ENCODE data around the gene CATSPERE.

The CATSPERE gene, protein sequence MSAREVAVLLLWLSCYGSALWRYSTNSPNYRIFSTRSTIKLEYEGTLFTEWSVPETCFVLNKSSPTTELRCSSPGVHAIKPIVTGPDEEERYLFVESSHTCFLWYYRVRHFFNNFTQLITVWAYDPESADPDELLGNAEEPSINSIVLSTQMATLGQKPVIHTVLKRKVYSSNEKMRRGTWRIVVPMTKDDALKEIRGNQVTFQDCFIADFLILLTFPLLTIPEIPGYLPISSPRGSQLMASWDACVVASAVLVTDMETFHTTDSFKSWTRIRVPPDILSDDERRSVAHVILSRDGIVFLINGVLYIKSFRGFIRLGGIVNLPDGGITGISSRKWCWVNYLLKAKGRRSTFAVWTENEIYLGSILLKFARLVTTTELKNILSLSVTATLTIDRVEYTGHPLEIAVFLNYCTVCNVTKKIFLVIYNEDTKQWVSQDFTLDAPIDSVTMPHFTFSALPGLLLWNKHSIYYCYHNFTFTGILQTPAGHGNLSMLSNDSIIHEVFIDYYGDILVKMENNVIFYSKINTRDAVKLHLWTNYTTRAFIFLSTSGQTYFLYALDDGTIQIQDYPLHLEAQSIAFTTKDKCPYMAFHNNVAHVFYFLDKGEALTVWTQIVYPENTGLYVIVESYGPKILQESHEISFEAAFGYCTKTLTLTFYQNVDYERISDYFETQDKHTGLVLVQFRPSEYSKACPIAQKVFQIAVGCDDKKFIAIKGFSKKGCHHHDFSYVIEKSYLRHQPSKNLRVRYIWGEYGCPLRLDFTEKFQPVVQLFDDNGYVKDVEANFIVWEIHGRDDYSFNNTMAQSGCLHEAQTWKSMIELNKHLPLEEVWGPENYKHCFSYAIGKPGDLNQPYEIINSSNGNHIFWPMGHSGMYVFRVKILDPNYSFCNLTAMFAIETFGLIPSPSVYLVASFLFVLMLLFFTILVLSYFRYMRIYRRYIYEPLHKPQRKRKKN

DNA sequence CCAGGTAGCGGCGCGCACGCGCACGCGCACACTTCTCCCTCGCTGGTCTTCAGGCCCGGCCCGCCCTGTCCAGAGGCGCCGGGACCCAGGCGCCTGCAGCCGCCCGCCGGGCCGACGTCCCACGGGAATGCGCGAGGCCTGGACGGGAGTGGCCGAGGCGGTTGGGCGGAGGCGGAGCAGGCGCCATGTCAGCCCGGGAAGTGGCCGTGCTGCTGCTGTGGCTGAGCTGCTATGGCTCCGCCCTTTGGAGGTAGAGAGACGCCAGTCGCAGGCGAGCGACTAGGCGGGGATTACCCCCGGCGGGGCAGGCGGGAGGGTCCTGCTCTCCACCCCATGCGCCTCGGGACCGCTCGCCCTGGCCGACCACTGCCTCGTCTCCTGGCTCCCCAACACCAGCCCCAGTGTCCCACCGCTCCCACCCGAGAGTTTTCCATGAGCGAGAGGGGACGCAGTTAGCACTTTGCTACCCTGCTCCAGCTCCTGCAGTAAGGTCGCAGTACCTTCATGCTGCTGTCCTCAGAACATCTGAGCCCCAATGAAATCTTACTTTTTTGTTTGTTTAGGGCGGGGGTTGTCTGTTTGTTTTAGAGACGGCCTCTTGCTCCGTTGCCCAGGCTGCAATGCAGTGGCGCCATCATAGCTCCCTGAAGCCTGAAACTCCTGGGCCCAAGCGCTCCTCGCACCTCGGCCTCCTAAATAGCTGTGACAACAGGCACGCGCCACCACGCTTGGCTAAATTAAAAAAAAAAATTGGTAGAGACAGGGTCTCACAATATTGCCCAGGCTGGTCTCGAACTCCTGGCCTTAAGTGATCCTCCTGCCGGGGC, at the start of gene CATSPERE:
TSS of gene CATSPERE (plus strand) at position 29 of the 827 bp plus-strand sequence. CDS start at position 186, 157 bp downstream.
- peak within 1 kb of the TSS; percentile 59 for H3K4me3 ChIP-seq (replicated peaks in 1 of 2; ENCODE audit: low read depth in 2 of 2, low read length in 2 of 2)
- TF ChIP-seq, protein P1, sequence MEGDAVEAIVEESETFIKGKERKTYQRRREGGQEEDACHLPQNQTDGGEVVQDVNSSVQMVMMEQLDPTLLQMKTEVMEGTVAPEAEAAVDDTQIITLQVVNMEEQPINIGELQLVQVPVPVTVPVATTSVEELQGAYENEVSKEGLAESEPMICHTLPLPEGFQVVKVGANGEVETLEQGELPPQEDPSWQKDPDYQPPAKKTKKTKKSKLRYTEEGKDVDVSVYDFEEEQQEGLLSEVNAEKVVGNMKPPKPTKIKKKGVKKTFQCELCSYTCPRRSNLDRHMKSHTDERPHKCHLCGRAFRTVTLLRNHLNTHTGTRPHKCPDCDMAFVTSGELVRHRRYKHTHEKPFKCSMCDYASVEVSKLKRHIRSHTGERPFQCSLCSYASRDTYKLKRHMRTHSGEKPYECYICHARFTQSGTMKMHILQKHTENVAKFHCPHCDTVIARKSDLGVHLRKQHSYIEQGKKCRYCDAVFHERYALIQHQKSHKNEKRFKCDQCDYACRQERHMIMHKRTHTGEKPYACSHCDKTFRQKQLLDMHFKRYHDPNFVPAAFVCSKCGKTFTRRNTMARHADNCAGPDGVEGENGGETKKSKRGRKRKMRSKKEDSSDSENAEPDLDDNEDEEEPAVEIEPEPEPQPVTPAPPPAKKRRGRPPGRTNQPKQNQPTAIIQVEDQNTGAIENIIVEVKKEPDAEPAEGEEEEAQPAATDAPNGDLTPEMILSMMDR (IDR thresholded peaks at IDR 0.05; ENCODE audit: low read depth, low read length): no peak
- DNase-seq (ENCODE audit: low read depth in 2 of 2): peak; percentile 89 to 94

DNA sequence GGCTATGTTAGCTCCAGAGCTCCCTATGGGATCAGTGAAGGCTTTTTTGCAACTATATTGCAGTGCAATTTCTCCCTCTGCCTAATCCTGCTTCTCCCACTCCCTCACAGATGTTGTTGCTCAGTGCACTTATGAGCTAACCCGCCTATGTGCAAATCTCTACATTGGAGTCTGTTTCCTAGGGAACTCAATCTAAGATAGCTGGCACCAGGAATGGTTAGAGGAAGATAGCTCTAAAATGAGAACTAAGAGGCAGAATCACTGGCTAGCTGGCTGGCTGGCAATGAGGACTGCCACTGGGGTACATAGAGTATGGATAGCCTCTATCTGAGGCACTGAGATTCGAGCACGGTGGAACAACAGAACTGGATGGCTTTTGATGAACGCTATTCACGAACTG, 48.9 kb upstream of the CATSPERE start:
- H3K4me3 ChIP-seq (replicated peaks in 1 of 2; ENCODE audit: low read depth in 2 of 2, low read length in 2 of 2): no peak overlapping the region
- TF ChIP-seq, protein P1 (IDR thresholded peaks at IDR 0.05; ENCODE audit: low read depth, low read length): no peak
- no peak for DNase-seq (ENCODE audit: low read depth in 2 of 2)

DNA sequence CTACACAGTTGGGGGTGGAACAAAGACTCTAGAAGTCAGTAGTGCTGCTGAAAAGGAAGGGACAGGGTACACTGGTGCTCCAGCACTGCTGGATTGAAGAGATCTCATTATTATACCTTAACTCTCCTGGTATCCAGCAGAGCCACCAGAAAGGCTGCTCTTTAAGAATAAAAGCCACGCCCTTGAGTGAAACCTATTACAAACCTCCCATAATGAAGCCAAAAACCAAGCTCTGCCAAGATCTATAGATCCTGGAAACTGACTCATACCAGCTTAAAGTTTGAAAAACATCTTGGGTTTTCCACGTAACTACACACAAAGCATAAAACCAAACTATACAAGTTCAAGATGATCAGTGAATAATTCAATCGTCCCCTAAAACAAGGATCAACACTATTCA, 47.3 kb upstream of the CATSPERE start:
- TF ChIP-seq, protein P1 (IDR thresholded peaks at IDR 0.05; ENCODE audit: low read depth, low read length): no peak
- peak in 1 of 2 donors; percentile 47 for DNase-seq (ENCODE audit: low read depth in 2 of 2)
- H3K4me3 ChIP-seq (replicated peaks in 1 of 2; ENCODE audit: low read depth in 2 of 2, low read length in 2 of 2): no peak overlapping the region

DNA sequence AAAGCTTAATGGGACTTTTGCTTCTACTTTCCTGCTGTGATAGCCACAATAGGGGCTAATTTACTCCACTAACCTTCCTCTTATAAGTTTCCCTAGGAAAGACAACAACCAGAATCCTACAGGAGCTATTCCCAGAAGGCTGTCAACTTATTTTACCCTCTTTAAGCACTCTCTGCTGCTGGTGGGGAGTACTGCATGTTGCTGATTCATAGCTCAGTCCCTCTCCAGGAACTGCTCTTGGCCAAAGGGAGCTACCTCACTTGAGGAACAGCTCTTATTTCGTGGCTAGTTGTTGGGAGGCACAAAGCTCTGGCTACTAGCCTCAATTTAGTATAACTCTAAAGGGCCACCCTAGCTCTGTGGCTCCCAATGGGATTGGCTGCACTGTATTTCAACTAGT, 46.5 kb upstream of the CATSPERE start:
- TF ChIP-seq, protein P1 (IDR thresholded peaks at IDR 0.05; ENCODE audit: low read depth, low read length): peak; percentile 66
- peak; percentile 77 to 79 for DNase-seq (ENCODE audit: low read depth in 2 of 2)
- H3K4me3 ChIP-seq (replicated peaks in 1 of 2; ENCODE audit: low read depth in 2 of 2, low read length in 2 of 2): no peak overlapping the region

DNA sequence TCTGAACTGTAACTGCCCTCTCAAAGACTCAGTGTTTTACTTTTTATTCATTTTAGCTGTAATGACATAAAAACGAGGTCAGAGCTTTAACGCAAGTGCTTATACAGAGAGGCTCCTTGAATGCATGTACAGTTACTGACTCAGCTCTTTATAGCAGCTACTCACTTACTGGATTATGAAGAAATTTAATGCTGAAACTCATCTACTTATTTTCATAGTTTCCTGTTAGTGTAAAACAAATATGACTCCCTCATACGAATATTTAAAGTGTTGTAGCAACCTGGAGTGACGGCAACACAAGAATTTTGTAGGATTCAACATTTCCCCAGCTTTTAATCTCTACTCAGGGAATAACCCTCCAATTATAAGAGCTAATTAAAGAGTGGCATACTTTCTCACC, 42.0 kb upstream of the CATSPERE start:
- TF ChIP-seq, protein P1 (IDR thresholded peaks at IDR 0.05; ENCODE audit: low read depth, low read length): no peak
- DNase-seq (ENCODE audit: low read depth in 2 of 2): no peak
- no peak overlapping the region for H3K4me3 ChIP-seq (replicated peaks in 1 of 2; ENCODE audit: low read depth in 2 of 2, low read length in 2 of 2)

DNA sequence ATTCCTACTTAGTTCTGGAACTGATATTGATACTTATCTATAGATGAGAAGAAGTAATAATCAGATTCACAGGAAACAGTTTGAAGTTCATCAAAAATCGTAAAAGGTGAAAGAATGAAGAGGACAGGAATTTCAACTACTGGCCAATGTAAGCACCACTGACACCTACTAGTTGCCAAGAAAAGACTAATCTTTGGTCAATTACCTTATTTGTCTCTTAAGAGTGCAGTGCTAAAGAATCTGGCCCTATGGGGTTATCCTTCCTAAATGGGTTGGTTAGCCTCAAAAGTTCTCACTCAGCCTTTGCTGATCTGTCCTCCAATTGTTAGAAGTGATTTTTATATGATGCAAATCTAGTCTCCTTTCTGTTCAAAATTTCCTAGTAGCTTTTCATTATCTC, 38.9 kb upstream of the CATSPERE start:
- TF ChIP-seq, protein P1 (IDR thresholded peaks at IDR 0.05; ENCODE audit: low read depth, low read length): no peak
- DNase-seq (ENCODE audit: low read depth in 2 of 2): peak in 1 of 2 donors; percentile 48

More for the DNA sequence above, 38.9 kb upstream of the CATSPERE start:
- no peak overlapping the region for H3K4me3 ChIP-seq (replicated peaks in 1 of 2; ENCODE audit: low read depth in 2 of 2, low read length in 2 of 2)

Data from cardiac fibroblast (primary cell).